Osteoblast (primary cell): ENCODE data around the gene FBLN1. TPM values are rescaled to one million over a fixed set of nuclear protein-coding genes. Genes with fewer than 3 reads are reported as not detected.

Source experiments
- DNase-seq: peaks from one replicate; pipeline ENCODE4 v3.0.0; 2011; ENCODE audit warnings: low spot score, mixed read lengths; ENCODE audit not compliant: insufficient read length; ENCODE audit errors: missing footprints
- H2AFZ ChIP-seq: 2 replicates; pipeline ENCODE4 v1.6.0; 2011; ENCODE audit warnings: mild to moderate bottlenecking, low read length
- H3K27ac ChIP-seq: 2 replicates; pipeline ENCODE4 v1.5.1; 2011; ENCODE audit warnings: mild to moderate bottlenecking, low read depth, low read length, moderate library complexity
- H3K27me3 ChIP-seq: 2 replicates; pipeline ENCODE4 v1.6.0; 2012; ENCODE audit warnings: mild to moderate bottlenecking, control low read depth, inconsistent platforms, low read length, moderate library complexity; ENCODE audit not compliant: insufficient read depth
- H3K36me3 ChIP-seq: 2 replicates; pipeline ENCODE4 v1.5.1; 2011; ENCODE audit warnings: mild to moderate bottlenecking, low read length, control low read depth, moderate library complexity; ENCODE audit not compliant: insufficient read depth
- H3K4me1 ChIP-seq: 2 replicates; pipeline ENCODE4 v1.5.1; 2011; ENCODE audit warnings: mild to moderate bottlenecking, low read length, control low read depth, moderate library complexity; ENCODE audit not compliant: insufficient read depth
- H3K4me2 ChIP-seq: 2 replicates; pipeline ENCODE4 v1.6.0; 2011; ENCODE audit warnings: mild to moderate bottlenecking, low read length; ENCODE audit not compliant: insufficient read depth
- H3K4me3 ChIP-seq: fragments of 200-600 bp; sonication (generic); 3 replicates; pipeline ENCODE4 v1.5.1; 2012; ENCODE audit warnings: mild to moderate bottlenecking, low read length, inconsistent platforms; ENCODE audit not compliant: insufficient read depth
- H3K79me2 ChIP-seq: 2 replicates; pipeline ENCODE4 v1.6.0; 2012; ENCODE audit warnings: mild to moderate bottlenecking, low read length, control low read depth, inconsistent platforms; ENCODE audit not compliant: insufficient read depth
- H3K9me3 ChIP-seq: 2 replicates; pipeline ENCODE4 v1.5.1; 2011; ENCODE audit warnings: low read depth, low read length, control low read depth
- H4K20me1 ChIP-seq: 2 replicates; pipeline ENCODE4 v1.6.0; 2012; ENCODE audit warnings: mild to moderate bottlenecking, low read length, control low read depth; ENCODE audit not compliant: insufficient read depth
- CTCF ChIP-seq: IDR thresholded peaks from 2 replicates; pipeline ENCODE4 v1.5.1; 2011; ENCODE audit warnings: mild to moderate bottlenecking, low read depth, low read length, moderate library complexity; ENCODE audit errors: extremely low read depth
- total RNA-seq: library from RNA; depleted of rRNA; stranded (reverse); fragments of >200 nt; gene quantifications from 2 replicates; pipeline ENCODE4 v1.2.3, GENCODE V29; 2012

The FBLN1 gene
- total RNA-seq, 1 donor = 88.3 TPM

- no peak overlapping the region for H3K4me2 ChIP-seq
- H2AFZ ChIP-seq = no peak overlapping the region
- H3K27ac ChIP-seq = no peak overlapping the region
- no peaks in the 10 kb centered on the region for H3K36me3 ChIP-seq
- no peaks in the 10 kb centered on the region for H3K9me3 ChIP-seq
- peaks cover 12% of the 10 kb centered on the region for H3K4me1 ChIP-seq
- peaks cover 7% of the 10 kb centered on the region for H3K27me3 ChIP-seq
- H3K4me3 ChIP-seq = no peak overlapping the region
- no peaks in the 10 kb centered on the region for H3K79me2 ChIP-seq
- H4K20me1 ChIP-seq = no peaks in the 10 kb centered on the region
- TF ChIP-seq CTCF = no peak
- DNase-seq = no peak
Measured at GRCh38 chr22:45640291-45640940, 137.7 kb downstream of the FBLN1 start.

- Histone ChIP-seq H3K27ac (no peak overlapping the region), H3K4me1 (peaks cover 13% of the 10 kb centered on the region), H3K27me3 (peaks cover 7% of the 10 kb centered on the region), H3K4me3 (no peak overlapping the region), H3K36me3 (no peaks in the 10 kb centered on the region), H3K79me2 (no peaks in the 10 kb centered on the region), H2AFZ (no peak overlapping the region), H3K4me2 (no peak overlapping the region), H4K20me1 (no peaks in the 10 kb centered on the region), H3K9me3 (no peaks in the 10 kb centered on the region)
- no peak for DNase-seq
- TF ChIP-seq CTCF = no peak
Measured at GRCh38 chr22:45640941-45641621, 138.4 kb downstream of the FBLN1 start.

GRCh38 chr22:45642986-45643385 lies 140.3 kb downstream of the FBLN1 start:
- H3K27ac ChIP-seq = no peak overlapping the region
- no peaks in the 10 kb centered on the region for H3K9me3 ChIP-seq
- peaks cover 13% of the 10 kb centered on the region for H3K4me1 ChIP-seq
- H4K20me1 ChIP-seq = no peaks in the 10 kb centered on the region
- H2AFZ ChIP-seq = no peak overlapping the region
- no peaks in the 10 kb centered on the region for H3K36me3 ChIP-seq
- no peak overlapping the region for H3K4me3 ChIP-seq
- TF ChIP-seq CTCF = no peak
- H3K4me2 ChIP-seq = no peak overlapping the region
- H3K27me3 ChIP-seq = peaks cover 5% of the 10 kb centered on the region
- DNase-seq = no peak
- no peaks in the 10 kb centered on the region for H3K79me2 ChIP-seq

GRCh38 chr22:45644714-45645113 lies 142.0 kb downstream of the FBLN1 start:
- H4K20me1 ChIP-seq = no peaks in the 10 kb centered on the region
- no peaks in the 10 kb centered on the region for H3K36me3 ChIP-seq
- H3K9me3 ChIP-seq = no peaks in the 10 kb centered on the region
- H3K27ac ChIP-seq = no peak overlapping the region
- H3K4me2 ChIP-seq = no peak overlapping the region
- H2AFZ ChIP-seq = no peak overlapping the region
- peaks cover 5% of the 10 kb centered on the region for H3K4me1 ChIP-seq
- H3K79me2 ChIP-seq = no peaks in the 10 kb centered on the region
- TF ChIP-seq CTCF = no peak
- H3K4me3 ChIP-seq = no peak overlapping the region
- peaks cover 5% of the 10 kb centered on the region for H3K27me3 ChIP-seq
- DNase-seq = no peak
